ENCODE measurements around the gene INPP5D. TPM values are rescaled to one million over a fixed set of nuclear protein-coding genes. Genes with fewer than 3 reads are reported as not detected.

Gene INPP5D
- total and polyA plus RNA-seq, 2 of the 13 experiments (the other 11 are each of a cell fraction or from before 2014, with no cell fraction given), result 16.7 to 18.0 TPM

DNA sequence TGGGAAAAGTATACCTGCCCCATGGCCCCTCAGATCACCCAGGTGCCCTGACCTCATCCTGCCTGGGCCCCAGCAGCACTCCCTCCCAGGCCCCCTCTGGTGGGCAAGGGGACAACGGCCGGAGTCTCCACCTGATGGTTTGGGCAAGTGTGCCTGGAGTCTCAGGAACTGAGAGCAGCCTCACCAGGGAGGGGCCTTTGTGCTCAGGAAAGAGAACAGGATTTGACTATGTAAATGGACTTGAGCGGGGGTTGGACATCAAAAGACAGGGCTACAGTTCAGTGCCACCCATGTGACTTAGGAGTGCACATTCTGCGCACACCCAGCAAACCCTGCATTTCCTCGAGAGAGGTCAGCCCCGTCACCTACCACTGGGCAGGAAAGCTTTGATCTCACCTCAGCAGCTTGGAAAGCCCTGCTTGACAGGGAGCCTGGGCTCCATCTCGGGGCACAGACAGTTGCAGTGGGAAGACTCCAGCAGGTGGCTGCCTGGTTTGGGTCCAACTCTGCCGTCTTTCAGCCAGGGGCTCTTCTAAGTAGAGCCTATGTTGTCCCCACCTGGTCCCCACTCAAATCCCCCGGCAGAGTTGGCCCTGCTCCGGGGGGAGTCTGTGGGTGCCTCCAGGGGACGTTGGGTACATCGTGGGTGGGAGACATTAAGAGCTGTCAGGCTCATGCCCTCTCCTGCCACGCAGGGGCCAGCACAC lies 3.3 kb downstream of the INPP5D start (continued):
- TF ChIP-seq ARHGAP35 (CRISPR knock-in tag; IDR thresholded peaks at IDR 0.05; ENCODE audit: borderline replicate concordance), result no peak; the same call in 1 of the 2 replicates
- TF ChIP-seq ZNF441 (CRISPR knock-in tag; IDR thresholded peaks at IDR 0.05; ENCODE audit: borderline replicate concordance), result no peak; the same call in 1 of the 2 replicates
- TF ChIP-seq, protein P1, sequence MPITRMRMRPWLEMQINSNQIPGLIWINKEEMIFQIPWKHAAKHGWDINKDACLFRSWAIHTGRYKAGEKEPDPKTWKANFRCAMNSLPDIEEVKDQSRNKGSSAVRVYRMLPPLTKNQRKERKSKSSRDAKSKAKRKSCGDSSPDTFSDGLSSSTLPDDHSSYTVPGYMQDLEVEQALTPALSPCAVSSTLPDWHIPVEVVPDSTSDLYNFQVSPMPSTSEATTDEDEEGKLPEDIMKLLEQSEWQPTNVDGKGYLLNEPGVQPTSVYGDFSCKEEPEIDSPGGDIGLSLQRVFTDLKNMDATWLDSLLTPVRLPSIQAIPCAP (CRISPR knock-in tag; IDR thresholded peaks at IDR 0.05; ENCODE audit: low read depth), result no peak
- TF ChIP-seq CHCHD3 (CRISPR knock-in tag; IDR thresholded peaks at IDR 0.05), result no peak
- TF ChIP-seq CBX5 (CRISPR knock-in tag; IDR thresholded peaks at IDR 0.05; ENCODE audit: borderline replicate concordance), result peak; percentile 96
- no peak for TF ChIP-seq HMGA1 (CRISPR knock-in tag; conservative IDR thresholded peaks at IDR 0.05)
- TF ChIP-seq FOSL1 (CRISPR knock-in tag; IDR thresholded peaks at IDR 0.05; ENCODE audit: borderline replicate concordance), result no peak
- no peak for TF ChIP-seq CEBPZ (IDR thresholded peaks at IDR 0.05; ENCODE audit: low read length)
- TF ChIP-seq SRSF9 (IDR thresholded peaks at IDR 0.05; ENCODE audit: borderline replicate concordance, insufficient read depth, low read depth, low read length, poor library complexity, severe bottlenecking), result no peak
- no peak for TF ChIP-seq ZNF678 (CRISPR knock-in tag; IDR thresholded peaks at IDR 0.05)
- TF ChIP-seq STAG1 (CRISPR knock-in tag; IDR thresholded peaks at IDR 0.05), result peak; percentile 32; the same call in 1 of the 2 replicates
- peak; percentile 36; the same call in 1 of the 2 replicates for TF ChIP-seq NFYC (CRISPR knock-in tag; IDR thresholded peaks at IDR 0.05)
- peak; percentile 97 for TF ChIP-seq SKIL (CRISPR knock-in tag; IDR thresholded peaks at IDR 0.05; ENCODE audit: borderline replicate concordance)
- TF ChIP-seq SAFB2 (CRISPR knock-in tag; IDR thresholded peaks at IDR 0.05; ENCODE audit: borderline replicate concordance, low read depth), result no peak
- peak; percentile 95 for TF ChIP-seq ZNF431 (CRISPR knock-in tag; IDR thresholded peaks at IDR 0.05; ENCODE audit: borderline replicate concordance, low read depth)
- peak; percentile 89 for TF ChIP-seq ZNF44 (CRISPR knock-in tag; IDR thresholded peaks at IDR 0.05)
- no peak for TF ChIP-seq CCAR2 (optimal IDR thresholded peaks at IDR 0.05; ENCODE audit: low read depth, low read length)
- TF ChIP-seq, protein P2, sequence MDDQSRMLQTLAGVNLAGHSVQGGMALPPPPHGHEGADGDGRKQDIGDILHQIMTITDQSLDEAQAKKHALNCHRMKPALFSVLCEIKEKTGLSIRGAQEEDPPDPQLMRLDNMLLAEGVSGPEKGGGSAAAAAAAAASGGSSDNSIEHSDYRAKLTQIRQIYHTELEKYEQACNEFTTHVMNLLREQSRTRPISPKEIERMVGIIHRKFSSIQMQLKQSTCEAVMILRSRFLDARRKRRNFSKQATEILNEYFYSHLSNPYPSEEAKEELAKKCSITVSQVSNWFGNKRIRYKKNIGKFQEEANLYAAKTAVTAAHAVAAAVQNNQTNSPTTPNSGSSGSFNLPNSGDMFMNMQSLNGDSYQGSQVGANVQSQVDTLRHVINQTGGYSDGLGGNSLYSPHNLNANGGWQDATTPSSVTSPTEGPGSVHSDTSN (CRISPR knock-in tag; IDR thresholded peaks at IDR 0.05; ENCODE audit: borderline replicate concordance), result no peak
- no peak for TF ChIP-seq ZNF3 (CRISPR knock-in tag; IDR thresholded peaks at IDR 0.05)
- no peak for TF ChIP-seq ZNF484 (CRISPR knock-in tag; IDR thresholded peaks at IDR 0.05; ENCODE audit: borderline replicate concordance, low read depth)
- no peak; the same call in 1 of the 2 replicates for TF ChIP-seq ZNF225 (CRISPR knock-in tag; IDR thresholded peaks at IDR 0.05)
- TF ChIP-seq TSC22D2 (CRISPR knock-in tag; IDR thresholded peaks at IDR 0.05; ENCODE audit: borderline replicate concordance), result 0 out of 2 replicates have a peak, but pooled peaks have one; percentile 24
